Activated CD8-positive, alpha-beta memory T cell treated with anti-CD3 and anti-CD28 coated beads, Interleukin-2, amount 50 U/mL, for 48 hours (primary cell): ENCODE data around the gene CEP72.
"Not testable (repeated sequence)": the region's sequence is repeated elsewhere in the genome, so short reads cannot be mapped to it uniquely, and the experiment has no call there.

ENCODE experiments used
- DNase-seq: peaks from one replicate; pipeline ENCODE4 v3.0.0-alpha.2; 2020

Gene CEP72

DNA sequence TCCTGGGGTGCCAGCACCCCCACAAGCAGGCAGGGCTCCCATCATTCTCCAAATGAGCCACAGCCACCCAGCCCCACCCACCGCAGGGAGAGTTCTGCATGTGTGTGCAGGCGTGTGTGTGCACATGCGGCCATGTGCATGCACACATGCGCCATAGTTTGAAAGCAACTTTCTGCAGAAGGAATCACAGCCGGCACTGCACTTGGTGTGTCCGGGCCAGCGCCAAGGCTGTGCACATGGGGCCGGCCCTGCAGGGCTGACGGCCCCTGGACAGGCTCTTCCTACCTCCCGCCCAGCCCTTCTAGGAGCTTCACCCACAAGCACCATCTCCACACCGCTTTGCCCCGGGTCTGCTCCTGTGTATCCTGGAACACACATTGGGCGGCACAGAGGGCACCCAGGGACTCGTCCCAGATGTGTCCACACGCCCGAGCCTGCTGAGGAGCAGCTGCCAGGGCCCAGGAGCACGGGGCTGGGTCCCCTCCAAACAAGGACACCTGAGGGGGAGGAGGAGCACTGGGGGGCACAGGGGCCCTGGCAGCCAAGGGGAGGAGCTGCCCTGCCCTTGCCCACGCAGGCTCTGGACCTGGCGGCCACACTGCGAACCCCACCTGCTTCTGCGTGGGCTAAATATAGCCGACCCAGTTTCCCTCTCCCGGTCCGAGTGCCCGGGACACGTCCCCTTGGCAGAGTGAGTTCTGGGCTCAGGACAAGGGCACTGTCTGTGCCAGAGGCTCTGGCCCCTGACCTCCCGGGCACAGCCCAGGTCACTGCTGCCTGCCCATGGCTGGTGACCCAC is 61.9 kb downstream of the CEP72 start:
- DNase-seq, result no peak

DNA sequence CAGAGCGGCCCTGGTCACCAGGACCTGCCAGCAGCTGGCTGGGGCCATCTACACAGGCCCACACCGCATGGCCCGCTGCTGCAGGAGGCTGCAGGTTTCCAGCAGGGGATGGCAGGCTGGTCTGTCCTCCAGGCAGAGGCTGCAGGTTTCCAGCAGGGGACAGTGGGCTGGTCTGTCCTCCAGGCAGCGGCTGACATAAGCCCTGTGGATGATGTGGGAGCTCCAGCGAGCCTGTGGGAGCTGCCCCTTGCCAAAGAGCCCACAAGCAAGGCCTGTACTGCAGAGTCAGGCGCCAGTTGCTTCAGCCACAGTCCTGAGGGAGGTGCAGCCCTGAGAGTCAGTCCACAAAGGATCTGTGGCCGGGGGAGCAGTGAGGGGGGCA is 62.5 kb downstream of the CEP72 start:
- DNase-seq, result no peak

- DNase-seq, result no peak
Observed at GRCh38 chr5:675111-675870, 63.2 kb downstream of the CEP72 start.

GRCh38 chr5:675871-676698 is 63.9 kb downstream of the CEP72 start:
- DNase-seq, result peak; percentile 41

- DNase-seq, result no peak
Observed at GRCh38 chr5:676699-677076, 64.5 kb downstream of the CEP72 start.

- DNase-seq, result peak; percentile 46
Observed at GRCh38 chr5:677131-678101, 65.3 kb downstream of the CEP72 start.

DNA sequence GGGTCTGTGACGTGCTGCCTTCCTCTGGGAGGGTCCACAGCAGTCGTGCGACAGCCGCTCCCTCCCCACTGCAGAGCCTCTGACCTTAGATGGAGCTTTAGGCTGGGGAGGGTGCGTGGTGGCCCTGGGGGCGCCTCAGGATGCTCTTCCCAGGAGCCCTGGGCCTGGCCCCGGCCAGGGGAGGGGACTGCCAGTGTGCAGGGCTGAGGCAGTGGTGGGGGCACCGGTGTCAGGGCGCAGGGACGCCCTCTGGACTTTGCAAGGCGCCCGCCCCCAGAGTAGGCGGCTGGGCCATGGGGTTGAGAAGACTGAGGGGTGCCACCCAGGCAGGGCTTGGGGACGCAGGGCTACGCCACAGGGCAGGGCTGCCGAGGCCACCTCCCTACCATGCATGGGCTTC is 66.4 kb downstream of the CEP72 start:
- DNase-seq, result peak; percentile 38

GRCh38 chr5:679166-679895 is 67.2 kb downstream of the CEP72 start:
- DNase-seq, result peak; percentile 36

- DNase-seq, result not testable (repeated sequence)
Observed at GRCh38 chr5:680118-680795, 68.1 kb downstream of the CEP72 start.

GRCh38 chr5:680836-681235 is 68.7 kb downstream of the CEP72 start:
- peak; percentile 35 for DNase-seq

DNA sequence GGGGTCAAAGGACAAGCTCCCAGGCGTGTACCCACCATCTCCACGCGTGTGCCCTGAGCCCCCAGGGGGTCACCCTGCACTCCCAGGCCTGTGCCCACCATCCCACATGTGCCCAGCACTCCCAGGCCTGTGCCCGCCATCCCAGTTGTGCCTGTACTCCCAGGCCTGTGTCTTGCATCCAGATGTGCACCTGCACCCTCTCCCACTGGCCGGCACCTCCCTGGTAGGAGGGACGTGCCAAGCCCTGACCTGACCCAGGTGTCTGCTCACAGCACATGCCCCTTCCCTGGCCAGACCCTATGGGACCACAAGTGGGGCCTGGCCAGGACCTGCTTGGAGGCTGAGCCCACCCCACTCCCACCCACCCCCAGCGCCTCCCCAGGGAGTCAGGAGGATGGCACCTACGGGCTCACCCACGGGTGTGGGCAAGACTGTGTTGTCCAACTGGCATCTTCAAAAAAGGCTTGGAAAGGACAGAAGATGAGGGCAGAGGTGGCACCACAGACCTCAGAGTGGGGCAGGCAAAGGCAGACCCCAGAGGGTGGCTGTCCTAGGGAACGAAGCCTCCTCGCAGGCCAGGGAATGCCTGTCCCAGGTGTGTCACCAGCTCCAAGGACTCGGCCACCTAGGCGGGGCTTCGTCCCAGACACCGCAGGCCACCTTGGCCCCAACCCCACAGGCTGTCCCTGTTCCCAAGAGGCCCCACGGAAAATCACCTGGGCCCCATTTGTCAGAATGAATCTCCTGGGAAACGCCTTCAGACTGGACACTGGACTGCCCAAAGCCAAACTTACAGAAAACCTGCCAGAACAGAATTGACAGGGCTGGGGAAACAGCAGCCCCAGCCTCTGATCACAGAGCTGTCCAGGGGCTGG is 69.4 kb downstream of the CEP72 start:
- DNase-seq, result peak; percentile 43

GRCh38 chr5:682216-682615 is 70.1 kb downstream of the CEP72 start:
- peak; percentile 37 for DNase-seq

GRCh38 chr5:682651-683358 is 70.7 kb downstream of the CEP72 start:
- DNase-seq, result peak; percentile 44

GRCh38 chr5:683551-684481 is 71.7 kb downstream of the CEP72 start:
- peak; percentile 40 for DNase-seq

- peak; percentile 38 for DNase-seq
Observed at GRCh38 chr5:684751-685216, 72.6 kb downstream of the CEP72 start.

- DNase-seq, result peak; percentile 34
Observed at GRCh38 chr5:685262-686171, 73.4 kb downstream of the CEP72 start.

DNA sequence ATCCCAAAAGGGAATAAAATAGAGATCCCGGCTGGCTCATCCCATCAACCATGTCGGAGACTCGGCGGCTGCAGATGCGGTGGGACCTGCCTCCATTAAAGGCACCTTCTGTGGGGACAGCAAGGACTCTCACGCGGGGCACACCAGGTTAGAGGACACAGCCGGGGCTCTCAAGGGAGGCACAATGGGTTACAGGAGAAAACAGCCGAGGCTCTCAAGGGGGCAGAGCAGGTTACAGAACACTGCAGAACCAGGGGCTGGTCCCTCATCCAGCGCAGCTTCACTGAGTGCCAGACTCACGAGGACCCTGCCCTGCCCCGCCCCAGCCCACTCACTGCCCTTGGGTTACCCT is 74.0 kb downstream of the CEP72 start:
- DNase-seq, result peak; percentile 53
